Measurements from ENCODE around the gene C6orf120.

- TF ChIP-seq CTCF (IDR thresholded peaks at IDR 0.05) (no peak), POLR2AphosphoS5 (IDR thresholded peaks at IDR 0.05) (no peak)
Measured at GRCh38 chr6:169656546-169657283, 45.2 kb upstream of the C6orf120 start.
